BJ (cell line): ENCODE measurements around the gene MAGI1. TPM values are rescaled to one million over a fixed set of nuclear protein-coding genes. Genes with fewer than 3 reads are reported as not detected.

Experiments used
- CTCF ChIA-PET: fragments of 350-600 bp; formaldehyde crosslinking; extraction: SDS; loops from one replicate; lab custom pipeline; 2021; ENCODE audit warnings: antibody characterized with exemption, inconsistent platforms; lab: Yijun Ruan, JAX
- POLR2A ChIA-PET: fragments of 300-600 bp; sonication (Branson Sonifier 250); formaldehyde crosslinking; extraction: SDS; loops from one replicate; lab custom pipeline; 2021; ENCODE audit warnings: antibody characterized with exemption; lab: Charles Lee
- DNase-seq: peaks from one replicate; pipeline ENCODE4 v3.0.0-alpha.2; 2011; ENCODE audit warnings: low read depth
- H3K27me3 ChIP-seq: 2 replicates; pipeline ENCODE4 v1.6.0; 2011; ENCODE audit warnings: low read length; ENCODE audit not compliant: control insufficient read depth, insufficient read depth
- H3K36me3 ChIP-seq: 2 replicates; pipeline ENCODE4 v1.5.1; 2011; ENCODE audit warnings: low read length; ENCODE audit not compliant: control insufficient read depth, insufficient read depth
- H3K4me3 ChIP-seq: 2 replicates; pipeline ENCODE4 v1.5.1; 2011; ENCODE audit warnings: low read depth, mild to moderate bottlenecking, control low read depth, low read length
- polyA plus RNA-seq: library from polyadenylated mRNA; depleted of rRNA; stranded (reverse); fragments of >200 nt; gene quantifications from 2 replicates; pipeline ENCODE4 v1.2.3, GENCODE V29; 2011
- TF ChIP-seq, protein P1 (sequence below): IDR thresholded peaks from 2 replicates; pipeline ENCODE4 v1.5.1; 2011; ENCODE audit warnings: low read depth, mild to moderate bottlenecking, control low read depth, inconsistent platforms, low read length, moderate library complexity; ENCODE audit not compliant: insufficient read depth

The MAGI1 gene
- polyA plus RNA-seq, 1 experiment: 14.4 TPM

DNA sequence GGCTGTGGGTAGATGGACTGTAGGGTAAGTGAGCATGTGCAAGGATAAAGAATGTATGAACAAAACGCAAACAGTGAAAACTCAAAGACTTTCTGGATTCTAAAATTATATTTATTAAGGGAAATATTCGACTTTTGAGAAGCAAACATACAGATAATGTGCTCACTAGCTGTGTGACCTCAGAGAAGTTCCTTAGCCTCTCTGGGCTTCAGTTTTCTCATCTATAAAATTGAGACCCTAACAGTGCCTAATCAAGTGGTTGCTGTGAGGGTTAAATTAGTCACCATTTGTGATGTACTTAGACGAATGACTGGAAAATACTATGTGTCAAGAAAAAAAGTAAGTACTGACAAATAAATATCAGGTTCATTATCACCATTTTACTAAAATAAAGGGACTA, 261.7 kb downstream of the MAGI1 start:
- TF ChIP-seq, protein P1, sequence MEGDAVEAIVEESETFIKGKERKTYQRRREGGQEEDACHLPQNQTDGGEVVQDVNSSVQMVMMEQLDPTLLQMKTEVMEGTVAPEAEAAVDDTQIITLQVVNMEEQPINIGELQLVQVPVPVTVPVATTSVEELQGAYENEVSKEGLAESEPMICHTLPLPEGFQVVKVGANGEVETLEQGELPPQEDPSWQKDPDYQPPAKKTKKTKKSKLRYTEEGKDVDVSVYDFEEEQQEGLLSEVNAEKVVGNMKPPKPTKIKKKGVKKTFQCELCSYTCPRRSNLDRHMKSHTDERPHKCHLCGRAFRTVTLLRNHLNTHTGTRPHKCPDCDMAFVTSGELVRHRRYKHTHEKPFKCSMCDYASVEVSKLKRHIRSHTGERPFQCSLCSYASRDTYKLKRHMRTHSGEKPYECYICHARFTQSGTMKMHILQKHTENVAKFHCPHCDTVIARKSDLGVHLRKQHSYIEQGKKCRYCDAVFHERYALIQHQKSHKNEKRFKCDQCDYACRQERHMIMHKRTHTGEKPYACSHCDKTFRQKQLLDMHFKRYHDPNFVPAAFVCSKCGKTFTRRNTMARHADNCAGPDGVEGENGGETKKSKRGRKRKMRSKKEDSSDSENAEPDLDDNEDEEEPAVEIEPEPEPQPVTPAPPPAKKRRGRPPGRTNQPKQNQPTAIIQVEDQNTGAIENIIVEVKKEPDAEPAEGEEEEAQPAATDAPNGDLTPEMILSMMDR: no peak

DNA sequence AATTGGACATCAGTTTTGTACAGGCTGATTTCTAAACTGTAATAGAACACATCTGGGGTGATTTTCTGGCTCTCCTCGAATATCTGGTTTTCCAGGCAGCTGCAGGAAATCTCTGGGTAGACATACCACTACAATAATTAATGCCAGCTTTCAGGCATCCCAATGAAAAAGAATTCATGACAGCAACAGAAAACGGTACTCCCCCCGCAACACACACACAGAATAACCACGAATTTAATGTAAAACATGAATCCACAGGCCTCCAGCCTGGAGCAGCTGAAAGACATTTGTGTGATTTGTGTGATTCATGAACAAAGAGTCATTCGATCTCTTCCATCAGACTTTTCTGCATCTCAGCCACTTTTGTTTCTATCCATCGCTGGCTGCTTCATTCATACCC, 262.2 kb downstream of the MAGI1 start:
- Histone ChIP-seq H3K4me3 (no peak overlapping the region), H3K36me3 (no peaks in the 10 kb centered on the region), H3K27me3 (no peaks in the 10 kb centered on the region)
- ChIA-PET POLR2A (no interaction called here), CTCF (interaction anchor here (0.6 to 1.3 kb wide), 2 partner anchors 8 to 644 kb away, joined by 3 read pairs; no protein-coding TSS in a partner anchor)
- DNase-seq: peak; percentile 29
- TF ChIP-seq, protein P1: no peak

More for the DNA sequence above, 261.7 kb downstream of the MAGI1 start:
- Histone ChIP-seq H3K4me3 (no peak overlapping the region), H3K27me3 (no peaks in the 10 kb centered on the region), H3K36me3 (no peaks in the 10 kb centered on the region)
- ChIA-PET CTCF (no interaction called here), POLR2A (no interaction called here)
- no peak for DNase-seq

DNA sequence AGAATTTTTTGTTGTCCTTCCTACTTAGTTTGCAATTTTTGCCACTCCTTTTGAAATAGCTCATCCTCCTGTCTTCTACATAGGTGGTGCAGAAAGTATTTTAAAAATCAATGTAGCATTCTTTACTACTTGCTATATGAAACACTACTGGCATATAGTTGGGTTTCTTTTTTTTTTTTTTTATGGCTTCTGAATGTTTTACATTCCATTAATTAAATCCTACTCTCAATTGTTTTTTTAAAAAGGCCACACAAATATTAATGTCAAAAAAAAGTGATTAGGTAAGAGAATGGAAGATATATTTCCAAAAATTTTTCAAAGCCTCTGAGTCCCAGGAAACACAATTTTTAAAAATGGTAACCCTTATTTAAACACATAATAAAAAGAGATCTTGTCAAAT, 262.6 kb downstream of the MAGI1 start:
- ChIA-PET POLR2A (no interaction called here), CTCF (interaction anchor here (0.6 to 1.3 kb wide), 2 partner anchors 8 to 644 kb away, joined by 3 read pairs; no protein-coding TSS in a partner anchor)
- TF ChIP-seq, protein P1: no peak

DNA sequence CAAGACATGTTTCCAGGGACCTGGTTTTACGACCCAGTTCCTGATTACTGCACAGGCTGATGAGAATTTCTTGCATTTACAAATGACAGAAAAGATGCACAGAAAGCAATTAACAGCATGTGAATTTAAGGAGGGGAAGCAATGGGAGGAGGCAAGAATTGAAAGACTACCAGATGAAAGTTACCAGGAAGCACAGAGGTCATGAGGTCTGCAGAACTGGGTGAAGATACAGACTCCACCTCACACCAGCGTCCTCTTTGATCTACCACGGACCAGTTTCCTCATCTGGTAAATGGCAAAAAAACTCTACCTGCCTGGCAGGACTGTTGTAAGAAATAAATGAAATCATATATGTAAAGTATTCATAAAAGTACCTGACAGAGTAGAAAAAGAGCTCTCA, 266.0 kb downstream of the MAGI1 start:
- Histone ChIP-seq H3K4me3 (no peak overlapping the region), H3K36me3 (no peaks in the 10 kb centered on the region), H3K27me3 (no peaks in the 10 kb centered on the region)
- ChIA-PET POLR2A (no interaction called here), CTCF (interaction anchor here (0.5 kb wide), 1 partner anchor 421 kb away, joined by 3 read pairs; no protein-coding TSS in a partner anchor)
- DNase-seq: no peak
- TF ChIP-seq, protein P1: no peak

More for the DNA sequence above, 262.6 kb downstream of the MAGI1 start:
- Histone ChIP-seq H3K4me3 (no peak overlapping the region), H3K27me3 (no peaks in the 10 kb centered on the region), H3K36me3 (no peaks in the 10 kb centered on the region)
- DNase-seq: no peak

DNA sequence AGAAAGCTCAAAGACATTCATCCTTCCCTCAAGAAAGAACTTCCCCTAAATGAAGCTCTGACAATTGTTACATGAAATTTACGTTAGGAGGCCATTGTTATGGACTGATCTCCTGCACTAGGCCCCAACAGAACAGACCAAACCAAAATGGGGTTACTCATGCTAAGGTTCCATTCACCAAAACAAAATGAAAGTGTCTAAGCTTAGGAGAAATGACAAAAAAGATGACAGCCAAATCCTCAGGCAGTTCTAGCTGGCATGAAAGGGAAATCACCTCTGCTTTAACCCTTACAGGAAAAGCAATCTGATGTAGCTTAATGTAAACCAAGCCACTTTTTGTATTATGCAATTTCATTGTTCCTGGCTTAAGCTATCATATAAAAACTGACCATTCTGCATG, 271.2 kb downstream of the MAGI1 start:
- no peak for DNase-seq
- Histone ChIP-seq H3K27me3 (no peaks in the 10 kb centered on the region), H3K4me3 (no peak overlapping the region), H3K36me3 (no peaks in the 10 kb centered on the region)
- POLR2A ChIA-PET: no interaction called here
- TF ChIP-seq, protein P1: no peak
- CTCF ChIA-PET: interaction anchor here (1.1 to 1.2 kb wide), 2 partner anchors 16 to 35 kb away, joined by 3 read pairs; no protein-coding TSS in a partner anchor
